Activated naive CD8-positive, alpha-beta T cell (primary cell): ENCODE results near the gene HJV.
"Not testable (repeated sequence)": the region's sequence is repeated elsewhere in the genome, so short reads cannot be mapped to it uniquely, and the experiment has no call there.

ENCODE experiments used
- H3K27ac Mint-ChIP-seq: one replicate; pipeline ENCODE4 v1.8.0; 2021; ENCODE audit warnings: mixed read lengths
- H3K27me3 Mint-ChIP-seq: one replicate; pipeline ENCODE4 v1.8.0; 2021; ENCODE audit warnings: mixed read lengths
- H3K36me3 Mint-ChIP-seq: one replicate; pipeline ENCODE4 v1.8.0; 2021; ENCODE audit warnings: mixed read lengths
- H3K4me1 Mint-ChIP-seq: one replicate; pipeline ENCODE4 v1.8.0; 2021; ENCODE audit warnings: low read depth, mixed read lengths
- H3K4me3 Mint-ChIP-seq: one replicate; pipeline ENCODE4 v1.8.0; 2021; ENCODE audit warnings: mild to moderate bottlenecking, mixed read lengths
- H3K9me3 Mint-ChIP-seq: one replicate; pipeline ENCODE4 v1.8.0; 2021; ENCODE audit warnings: low read depth, mixed read lengths

HJV gene

GRCh38 chr1:146032631-146033219, 11.2 kb upstream of the HJV start:
- Mint-ChIP-seq H3K9me3 (no peaks in the 10 kb centered on the region), H3K27ac (no peak overlapping the region), H3K4me3 (no peak overlapping the region), H3K36me3 (no peaks in the 10 kb centered on the region), H3K27me3 (no peaks in the 10 kb centered on the region), H3K4me1 (peaks cover 28% of the 10 kb centered on the region)

- H3K27ac Mint-ChIP-seq = no peak overlapping the region
- no peaks in the 10 kb centered on the region for H3K27me3 Mint-ChIP-seq
- H3K9me3 Mint-ChIP-seq = no peaks in the 10 kb centered on the region
- H3K36me3 Mint-ChIP-seq = no peaks in the 10 kb centered on the region
- H3K4me1 Mint-ChIP-seq = peaks cover 18% of the 10 kb centered on the region
- H3K4me3 Mint-ChIP-seq = no peak overlapping the region
These were observed 9.9 kb upstream of the HJV start for GRCh38 chr1:146031476-146031875.

GRCh38 chr1:146029117-146029516, 7.6 kb upstream of the HJV start:
- H3K27ac Mint-ChIP-seq = no peak overlapping the region
- H3K4me1 Mint-ChIP-seq = peaks cover 3% of the 10 kb centered on the region
- no peaks in the 10 kb centered on the region for H3K9me3 Mint-ChIP-seq
- no peak overlapping the region for H3K4me3 Mint-ChIP-seq
- H3K36me3 Mint-ChIP-seq = no peaks in the 10 kb centered on the region
- peaks cover 3% of the 10 kb centered on the region for H3K27me3 Mint-ChIP-seq

GRCh38 chr1:146026650-146027049, 5.1 kb upstream of the HJV start:
- not testable (repeated sequence) for H3K36me3 Mint-ChIP-seq, H3K27ac Mint-ChIP-seq, H3K4me1 Mint-ChIP-seq, H3K27me3 Mint-ChIP-seq, H3K4me3 Mint-ChIP-seq, H3K9me3 Mint-ChIP-seq

- H3K4me3 Mint-ChIP-seq, H3K4me1 Mint-ChIP-seq, H3K36me3 Mint-ChIP-seq, H3K9me3 Mint-ChIP-seq, H3K27ac Mint-ChIP-seq: not testable (repeated sequence)
- H3K27me3 Mint-ChIP-seq = peaks cover 10% of the 10 kb centered on the region
These were observed 4.4 kb upstream of the HJV start for GRCh38 chr1:146025787-146026495.

- Mint-ChIP-seq H3K27ac (no peak overlapping the region), H3K4me3 (no peak overlapping the region), H3K27me3 (peaks cover 26% of the 10 kb centered on the region), H3K9me3 (no peaks in the 10 kb centered on the region), H3K36me3 (no peaks in the 10 kb centered on the region), H3K4me1 (peaks cover 6% of the 10 kb centered on the region)
These were observed 1.0 kb upstream of the HJV start for GRCh38 chr1:146022403-146023127.

- Mint-ChIP-seq H3K9me3 (no peaks in the 10 kb centered on the region), H3K36me3 (no peaks in the 10 kb centered on the region), H3K27ac (no peak overlapping the region), H3K4me1 (peaks cover 6% of the 10 kb centered on the region), H3K27me3 (peaks cover 26% of the 10 kb centered on the region), H3K4me3 (no peak overlapping the region)
These were observed 487 bp downstream of the HJV start for GRCh38 chr1:146021050-146021445.

GRCh38 chr1:146020058-146021049, 1.2 kb downstream of the HJV start:
- H3K4me3 Mint-ChIP-seq = no peak overlapping the region
- no peaks in the 10 kb centered on the region for H3K36me3 Mint-ChIP-seq
- H3K27ac Mint-ChIP-seq = no peak overlapping the region
- H3K4me1 Mint-ChIP-seq = peaks cover 6% of the 10 kb centered on the region
- peaks cover 22% of the 10 kb centered on the region for H3K27me3 Mint-ChIP-seq
- no peaks in the 10 kb centered on the region for H3K9me3 Mint-ChIP-seq

- peak overlapping the region; percentile 32 for H3K4me3 Mint-ChIP-seq
- H3K36me3 Mint-ChIP-seq = no peaks in the 10 kb centered on the region
- peaks cover 6% of the 10 kb centered on the region for H3K4me1 Mint-ChIP-seq
- peaks cover 22% of the 10 kb centered on the region for H3K27me3 Mint-ChIP-seq
- H3K9me3 Mint-ChIP-seq = no peaks in the 10 kb centered on the region
- H3K27ac Mint-ChIP-seq = no peak overlapping the region
These were observed 2.1 kb downstream of the HJV start for GRCh38 chr1:146019231-146020057.

GRCh38 chr1:146016891-146017290, 4.6 kb downstream of the HJV start:
- Mint-ChIP-seq H3K27me3 (peaks cover 19% of the 10 kb centered on the region), H3K4me3 (no peak overlapping the region), H3K36me3 (no peaks in the 10 kb centered on the region), H3K4me1 (peaks cover 13% of the 10 kb centered on the region), H3K9me3 (no peaks in the 10 kb centered on the region), H3K27ac (peak overlapping the region; percentile 14)

GRCh38 chr1:146013559-146013922, 8.0 kb downstream of the HJV start:
- Mint-ChIP-seq H3K27ac (no peak overlapping the region), H3K4me3 (no peak overlapping the region), H3K36me3 (no peaks in the 10 kb centered on the region), H3K4me1 (peaks cover 7% of the 10 kb centered on the region), H3K9me3 (no peaks in the 10 kb centered on the region), H3K27me3 (no peaks in the 10 kb centered on the region)

- H3K4me1 Mint-ChIP-seq = peaks cover 8% of the 10 kb centered on the region
- peak overlapping the region; percentile 0 for H3K27ac Mint-ChIP-seq
- no peaks in the 10 kb centered on the region for H3K9me3 Mint-ChIP-seq
- no peak overlapping the region for H3K4me3 Mint-ChIP-seq
- H3K27me3 Mint-ChIP-seq = no peaks in the 10 kb centered on the region
- H3K36me3 Mint-ChIP-seq = no peaks in the 10 kb centered on the region
These were observed 8.6 kb downstream of the HJV start for GRCh38 chr1:146012703-146013558.

GRCh38 chr1:146010126-146010738, 11.3 kb downstream of the HJV start:
- Mint-ChIP-seq H3K9me3 (no peaks in the 10 kb centered on the region), H3K27me3 (no peaks in the 10 kb centered on the region), H3K4me1 (peaks cover 28% of the 10 kb centered on the region), H3K27ac (peak overlapping the region; percentile 24), H3K4me3 (no peak overlapping the region), H3K36me3 (no peaks in the 10 kb centered on the region)
